HFFc6 (cell line): Measurements from ENCODE around the gene MCF2L. TPM values are rescaled to one million over a fixed set of nuclear protein-coding genes. Genes with fewer than 3 reads are reported as not detected.

Source experiments
- DNase-seq: peaks from one replicate; pipeline ENCODE4 v3.0.0-alpha.2; 2018
- H3K27ac Mint-ChIP-seq: 2 replicates; pipeline ENCODE4 v1.8.0; 2020; ENCODE audit warnings: mild to moderate bottlenecking, mixed read lengths
- H3K27me3 Mint-ChIP-seq: 2 replicates; pipeline ENCODE4 v1.8.0; 2021; ENCODE audit warnings: mild to moderate bottlenecking, moderate library complexity, mixed read lengths; ENCODE audit not compliant: insufficient read depth
- H3K36me3 Mint-ChIP-seq: 2 replicates; pipeline ENCODE4 v1.8.0; 2021; ENCODE audit warnings: low read depth, mixed read lengths
- H3K4me1 Mint-ChIP-seq: 2 replicates; pipeline ENCODE4 v1.8.0; 2020; ENCODE audit warnings: low read depth, mixed read lengths
- H3K4me3 Mint-ChIP-seq: 2 replicates; pipeline ENCODE4 v1.8.0; 2020; ENCODE audit warnings: mild to moderate bottlenecking, moderate library complexity, mixed read lengths
- H3K9me3 Mint-ChIP-seq: 2 replicates; pipeline ENCODE4 v1.8.0; 2020; ENCODE audit warnings: mild to moderate bottlenecking, mixed read lengths
- CTCF ChIP-seq: fragments of 200-600 bp; sonication (generic); IDR thresholded peaks from 2 replicates; pipeline ENCODE4 v1.5.0; 2021; ENCODE audit warnings: antibody characterized with exemption, mild to moderate bottlenecking
- total RNA-seq, 6 experiments: library from RNA; stranded (reverse); fragmentation: NEBNext Ultra II Directional; extraction: Animal tissue kit (Norgen Biotek cat#: 25700); gene quantifications; 2 replicates in 1 of 6; 3 replicates in 5 of 6; pipeline ENCODE4 v1.2.3, GENCODE V29; 2021

The MCF2L gene
- total RNA-seq, 6 experiments from 2014 or later: not detected

- DNase-seq: no peak
- TF ChIP-seq CTCF: no peak
- Mint-ChIP-seq H3K9me3 (no peaks in the 10 kb centered on the region), H3K27ac (no peak overlapping the region), H3K27me3 (peaks cover 23% of the 10 kb centered on the region), H3K4me3 (no peak overlapping the region), H3K4me1 (no peaks in the 10 kb centered on the region), H3K36me3 (no peaks in the 10 kb centered on the region)
These were observed 116.0 kb downstream of the MCF2L start for GRCh38 chr13:113084943-113085540.

GRCh38 chr13:113086031-113086750 lies 117.2 kb downstream of the MCF2L start:
- DNase-seq: no peak
- H3K36me3 Mint-ChIP-seq: no peaks in the 10 kb centered on the region
- H3K4me1 Mint-ChIP-seq: no peaks in the 10 kb centered on the region
- peak; percentile 12; the same call in 1 of the 2 replicates for TF ChIP-seq CTCF
- no peak overlapping the region for H3K27ac Mint-ChIP-seq
- peaks cover 29% of the 10 kb centered on the region for H3K27me3 Mint-ChIP-seq
- no peaks in the 10 kb centered on the region for H3K9me3 Mint-ChIP-seq
- H3K4me3 Mint-ChIP-seq: no peak overlapping the region

DNA sequence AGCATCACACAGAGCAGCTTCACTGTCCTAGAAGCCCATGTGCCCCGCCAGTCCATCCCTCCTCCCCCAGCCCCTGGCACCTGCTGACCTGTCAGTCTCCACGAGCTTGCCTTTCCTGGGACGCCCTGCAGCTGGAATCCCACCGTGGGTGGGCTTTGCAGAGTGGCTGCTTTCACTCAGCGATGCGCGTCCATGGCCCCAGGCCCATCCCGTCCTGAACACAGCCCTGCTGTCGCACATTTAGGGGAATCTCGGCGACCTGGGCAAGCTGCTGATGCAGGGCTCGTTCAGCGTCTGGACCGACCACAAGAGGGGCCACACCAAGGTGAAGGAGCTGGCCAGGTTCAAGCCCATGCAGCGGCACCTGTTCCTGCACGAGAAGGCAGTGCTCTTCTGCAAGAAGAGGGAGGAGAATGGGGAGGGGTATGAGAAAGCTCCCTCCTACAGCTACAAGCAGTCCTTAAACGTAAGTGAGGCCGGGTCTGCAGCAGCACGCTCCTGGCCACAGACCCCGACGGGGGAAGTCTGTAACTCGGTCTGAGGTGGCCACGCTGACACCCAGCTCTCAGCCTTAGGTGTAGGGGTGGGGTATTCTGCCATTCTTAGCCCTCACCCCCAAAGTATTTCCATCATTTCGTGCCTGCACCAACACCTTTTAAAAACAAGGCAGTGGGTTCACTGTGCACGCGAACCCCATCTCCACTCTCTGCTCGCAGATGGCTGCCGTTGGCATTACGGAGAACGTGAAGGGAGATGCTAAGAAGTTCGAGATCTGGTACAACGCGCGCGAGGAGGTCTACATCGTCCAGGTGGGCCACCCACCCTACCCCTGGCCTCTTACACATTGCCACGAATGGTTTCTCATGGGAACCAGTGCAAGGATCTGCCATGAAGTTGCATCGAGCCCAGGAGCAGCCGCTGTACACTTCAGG lies 118.2 kb downstream of the MCF2L start:
- TF ChIP-seq CTCF: no peak
- no peak overlapping the region for H3K27ac Mint-ChIP-seq
- no peaks in the 10 kb centered on the region for H3K9me3 Mint-ChIP-seq
- no peak overlapping the region for H3K4me3 Mint-ChIP-seq
- H3K36me3 Mint-ChIP-seq: no peaks in the 10 kb centered on the region
- no peak for DNase-seq
- H3K27me3 Mint-ChIP-seq: peaks cover 34% of the 10 kb centered on the region
- no peaks in the 10 kb centered on the region for H3K4me1 Mint-ChIP-seq

DNA sequence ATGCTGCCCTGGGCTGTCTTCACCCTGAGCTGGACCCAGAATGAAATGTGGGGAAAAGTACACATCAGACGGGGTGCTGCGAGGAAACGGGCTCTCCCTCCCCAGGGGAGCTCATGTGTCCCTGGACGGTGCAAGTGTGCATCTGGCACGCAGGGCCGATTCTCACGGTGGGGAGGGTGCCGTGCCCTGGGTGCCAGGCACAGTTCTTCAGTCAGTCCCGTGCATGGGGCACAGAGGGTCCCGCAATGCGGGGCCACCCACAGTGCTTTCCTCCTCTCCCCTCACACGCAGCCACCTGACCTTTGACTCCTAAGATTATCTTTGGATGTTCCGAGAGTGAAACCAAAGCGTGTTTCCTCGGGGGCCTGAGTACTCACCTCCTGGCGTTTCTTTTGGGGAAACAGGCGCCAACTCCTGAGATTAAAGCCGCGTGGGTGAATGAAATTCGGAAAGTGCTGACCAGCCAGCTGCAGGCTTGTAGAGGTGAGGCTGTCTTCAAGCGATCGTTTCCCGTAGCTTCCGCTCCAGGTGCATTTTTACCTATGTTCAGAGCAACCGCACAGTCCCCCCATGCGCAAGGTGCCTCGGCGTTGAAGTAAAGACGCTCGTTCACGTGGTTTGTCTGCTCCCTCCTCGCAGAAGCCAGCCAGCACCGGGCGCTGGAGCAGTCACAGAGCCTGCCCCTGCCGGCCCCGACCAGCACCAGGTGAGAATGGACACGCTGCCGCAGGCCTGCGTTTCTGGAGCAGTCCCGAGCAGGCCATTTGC lies 119.1 kb downstream of the MCF2L start:
- H3K4me1 Mint-ChIP-seq: no peaks in the 10 kb centered on the region
- H3K27me3 Mint-ChIP-seq: peaks cover 35% of the 10 kb centered on the region
- H3K9me3 Mint-ChIP-seq: no peaks in the 10 kb centered on the region
- no peaks in the 10 kb centered on the region for H3K36me3 Mint-ChIP-seq
- H3K27ac Mint-ChIP-seq: no peak overlapping the region
- no peak overlapping the region for H3K4me3 Mint-ChIP-seq
- DNase-seq: no peak
- no peak for TF ChIP-seq CTCF

GRCh38 chr13:113088691-113089020 lies 119.6 kb downstream of the MCF2L start:
- no peaks in the 10 kb centered on the region for H3K9me3 Mint-ChIP-seq

More at GRCh38 chr13:113088691-113089020, 119.6 kb downstream of the MCF2L start:
- H3K27me3 Mint-ChIP-seq: peaks cover 33% of the 10 kb centered on the region
- H3K36me3 Mint-ChIP-seq: no peaks in the 10 kb centered on the region
- no peak overlapping the region for H3K4me3 Mint-ChIP-seq
- H3K27ac Mint-ChIP-seq: no peak overlapping the region
- no peak for TF ChIP-seq CTCF
- H3K4me1 Mint-ChIP-seq: no peaks in the 10 kb centered on the region
- DNase-seq: no peak
